Heart right ventricle (tissue), 16 donors: Measurements from ENCODE around the gene STARD10. TPM values are rescaled to one million over a fixed set of nuclear protein-coding genes. Genes with fewer than 3 reads are reported as not detected.

ENCODE experiments used
- ATAC-seq, 8 donors: fragments of 200-7000 bp; cut with Tn5 transposase; one replicate each; pipeline ENCODE4 v1.9.1; 2020; ENCODE audit warnings: mild to moderate bottlenecking in 8 of 8, moderate library complexity in 8 of 8, moderate number of reproducible peaks in 1 of 8
- DNase-seq, 2 donors: peaks; one replicate each; pipeline ENCODE4 v3.0.0-alpha.2; 2020
- H3K27ac ChIP-seq, 10 donors: fragments of 200-600 bp; sonication (generic) in 2 of 10; one replicate each; pipeline versions ENCODE4 v1.5.0 to v1.8.0; 2020 to 2022; ENCODE audit warnings: mild to moderate bottlenecking in 3 of 10
- H3K27me3 ChIP-seq, 7 donors: fragments of 200-600 bp; one replicate each; pipeline ENCODE4 v1.8.0; 2021 to 2022; ENCODE audit warnings: mild to moderate bottlenecking in 2 of 7
- H3K36me3 ChIP-seq, 9 donors: fragments of 200-600 bp; sonication (generic) in 1 of 9; one replicate each; pipeline versions ENCODE4 v1.5.0 to v1.8.0; 2020 to 2022; ENCODE audit warnings: mild to moderate bottlenecking in 2 of 9
- H3K4me1 ChIP-seq, 9 donors: fragments of 200-600 bp; sonication (generic) in 1 of 9; one replicate each; pipeline versions ENCODE4 v1.5.0 to v1.8.0; 2020 to 2022; ENCODE audit warnings: mild to moderate bottlenecking in 4 of 9
- H3K4me3 ChIP-seq, 10 donors: fragments of 200-600 bp; sonication (generic) in 2 of 10; one replicate each; pipeline versions ENCODE4 v1.5.0 to v1.8.0; 2020 to 2022; ENCODE audit warnings: mild to moderate bottlenecking in 7 of 10, moderate library complexity in 2 of 10
- H3K9me3 ChIP-seq, 11 donors: fragments of 200-600 bp in 10 of 11; sonication (generic) in 2 of 11; one replicate each; pipeline versions ENCODE4 v1.5.0 to v1.8.0; 2013 to 2022; ENCODE audit warnings: mild to moderate bottlenecking in 2 of 11, control low read depth in 1 of 11, moderate library complexity in 1 of 11
- CTCF ChIP-seq, 9 donors: fragments of 200-600 bp; sonication (generic) in 2 of 9; IDR thresholded peaks; one replicate each; pipeline versions ENCODE4 v1.5.0 to v1.8.0; 2021 to 2022; ENCODE audit warnings: antibody characterized with exemption in 9 of 9, mild to moderate bottlenecking in 5 of 9, moderate library complexity in 1 of 9
- WGBS, 2 donors: extraction: QIAGEN DNeasy Blood & Tissue Kit; methylation state at CpG; one replicate each; pipeline ENCODE4 v1.1.7; 2013; ENCODE audit warnings: inconsistent platforms in 1 of 2; 5-methylcytosine and 5-hydroxymethylcytosine counted together
- intact Hi-C, 10 donors: fragments of 100-400 bp; cut with DNase I; formaldehyde crosslinking; loops; one replicate each; pipeline versions ENCODE4 v1.11.1 to v1.14.2; 2022
- polyA plus RNA-seq, 2 donors: library from polyadenylated mRNA; stranded (reverse); fragments of 200-250 nt; gene quantifications; one replicate each; pipeline ENCODE4 v1.2.3, GENCODE V29; 2013
- total RNA-seq, 10 donors: library from RNA; stranded (reverse); fragmentation: NEBNext Ultra II Directional in 3 of 10; extraction: Animal tissue kit (Norgen Biotek cat#: 25700) in 3 of 10; gene quantifications; one replicate each; pipeline versions ENCODE4 v1.2.1 to v1.2.4, GENCODE V29; 2021 to 2023
- donor health status: Arrhythmogenic right ventricular cardiomyopathy.
- donor health status: ischemic (EF 13 %, LVEDD 7.1; RV severe dilation, severe dysfunction).
- donor health status: healthy with polysubstance abuse.
- donor health status: DM: no; HTN: yes; CAD: no.
- donor health status: DM: no; HTN: no; CAD: no.
- donor health status: ischemic (EF 25% LVEDD 6.9; RV normal size, moderate dysfunction).
- donor health status: ischemic (EF 25% LVEDD 5.7; RV mildly dilated, moderate dysfunction).
- donor health status: healthy.
- donor health status: DM: yes; HTN: yes; CAD: no.
- donor health status: Ischemic cardiomyopathy.
- donor health status: ischemic (EF 35%, LVEDD 5.7; RV mildly dilated, moderate dysfunction).
- donor health status: nonischemic (EF 11% LVEDD 7.7; RV severe dilation, severe dysfunction).
- donor health status: DM: yes; HTN: yes; CAD: no.
- donor health status: PGD.
- donor health status: ischemic (EF 29% LVEDD 5.4; RV normal size, mild dysfunction).
- donor health status: nonischemic (EF 23%, LVEDD 6.1; RV moderate dilation, normal function).

STARD10 gene
- total and polyA plus RNA-seq, 12 donors: 36.1 to 291 (median 51.3) TPM

- no peaks in the 10 kb centered on the region for H3K9me3 ChIP-seq
- 23 to 27% methylated on average over 13 of the region's 13 CpGs for WGBS, 2 donors
- intact Hi-C loops: loop anchor here in 1 of 10 donors (10.0 kb wide), 1 partner anchor 220 kb away; no protein-coding TSS in a partner anchor
- peak overlapping the region; percentile 58 to 98 (median 82) for H3K4me3 ChIP-seq
- H3K36me3 ChIP-seq: peaks cover 0 to 43% (median 0%) of the 10 kb centered on the region in 9 donors
- peak overlapping the region; percentile 85 to 99 (median 96) for H3K27ac ChIP-seq
- ATAC-seq: no peak
- DNase-seq: no peak
- H3K4me1 ChIP-seq: peaks cover 7 to 49% (median 36%) of the 10 kb centered on the region in 9 donors
- no peak for TF ChIP-seq CTCF (IDR thresholded peaks at IDR 0.05)
- H3K27me3 ChIP-seq: no peaks in the 10 kb centered on the region
These were observed 21.3 kb upstream of the STARD10 start for GRCh38 chr11:72815110-72815618.

GRCh38 chr11:72814286-72815109 lies 20.7 kb upstream of the STARD10 start, which contains the start of gene ATG16L2:
ATG16L2 (plus strand) TSS chr11:72814411; CDS start chr11:72814446, 35 bp downstream.
- H3K9me3 ChIP-seq: no peaks in the 10 kb centered on the region
- intact Hi-C loops: loop anchor here in 4 of 10 donors (5.0 to 10.0 kb wide), 3 partner anchors 87 to 220 kb away; no protein-coding TSS in a partner anchor
- no peaks in the 10 kb centered on the region for H3K27me3 ChIP-seq
- peaks cover 7 to 55% (median 36%) of the 10 kb centered on the region in 9 donors for H3K4me1 ChIP-seq
- H3K4me3 ChIP-seq: peak within 1 kb of the TSS; percentile 58 to 98 (median 82)
- H3K36me3 ChIP-seq: peaks cover 0 to 44% (median 0%) of the 10 kb centered on the region in 9 donors
- DNase-seq (peak; percentile 86 to 90), ATAC-seq (peak; percentile 93 to 96 (median 95))
- TF ChIP-seq CTCF (IDR thresholded peaks at IDR 0.05): peak; percentile 15 to 60 (median 33)
- H3K27ac ChIP-seq: peak within 1 kb of the TSS; percentile 85 to 99 (median 96)
- 0% methylated on average over 74 to 75 of the region's 75 CpGs for WGBS, 2 donors

- H3K4me3 ChIP-seq: peak overlapping the region; percentile 58 to 98 (median 82)
- intact Hi-C loops: loop anchor here in 4 of 10 donors (5.0 to 10.0 kb wide), 3 partner anchors 87 to 219 kb away; no protein-coding TSS in a partner anchor
- 0% methylated on average over 44 to 47 of the region's 47 CpGs for WGBS, 2 donors
- DNase-seq (peak; percentile 83 to 86), ATAC-seq (peak; percentile 86 to 92 (median 89))
- H3K9me3 ChIP-seq: no peaks in the 10 kb centered on the region
- H3K4me1 ChIP-seq: peaks cover 7 to 62% (median 36%) of the 10 kb centered on the region in 9 donors
- H3K36me3 ChIP-seq: peaks cover 0 to 44% (median 0%) of the 10 kb centered on the region in 9 donors
- no peak for TF ChIP-seq CTCF (IDR thresholded peaks at IDR 0.05)
- H3K27ac ChIP-seq: peak overlapping the region; percentile 85 to 99 (median 96)
- no peaks in the 10 kb centered on the region for H3K27me3 ChIP-seq
These were observed 20.0 kb upstream of the STARD10 start for GRCh38 chr11:72813740-72814285.
